Right lobe of liver (tissue), 6 donors: Measurements from ENCODE around the gene DUSP22. TPM values are rescaled to one million over a fixed set of nuclear protein-coding genes. Genes with fewer than 3 reads are reported as not detected.

ENCODE experiments used
- ATAC-seq, 4 donors: fragments of 200-7000 bp; cut with Tn5 transposase; one replicate each; pipeline ENCODE4 v1.9.1; 2020; ENCODE audit warnings: mild to moderate bottlenecking in 4 of 4, moderate library complexity in 4 of 4
- DNase-seq, 3 donors: peaks; one replicate each; pipeline ENCODE4 v3.0.0-alpha.2; 2020
- H3K27ac ChIP-seq, 3 donors: fragments of 200-600 bp; one replicate each; pipeline ENCODE4 v1.8.0; 2022
- H3K27me3 ChIP-seq, 2 donors: fragments of 200-600 bp; one replicate each; pipeline ENCODE4 v1.8.0; 2022
- H3K36me3 ChIP-seq, 4 donors: fragments of 200-600 bp; sonication (generic) in 1 of 4; one replicate each; pipeline versions ENCODE4 v1.5.1 to v1.8.0; 2017 to 2022; ENCODE audit warnings: control low read depth in 1 of 4
- H3K4me1 ChIP-seq, 4 donors: fragments of 200-600 bp; sonication (generic) in 1 of 4; one replicate each; pipeline versions ENCODE4 v1.5.1 to v1.8.0; 2017 to 2022; ENCODE audit warnings: control low read depth in 1 of 4
- H3K4me3 ChIP-seq, 3 donors: fragments of 200-600 bp; one replicate each; pipeline ENCODE4 v1.8.0; 2022
- H3K9me3 ChIP-seq, 4 donors: fragments of 200-600 bp; sonication (generic) in 1 of 4; one replicate each; pipeline versions ENCODE4 v1.5.1 to v1.8.0; 2017 to 2022; ENCODE audit warnings: control low read depth in 1 of 4
- CTCF ChIP-seq, 4 donors: fragments of 200-600 bp in 3 of 4; fragments of 450-650 bp in 1 of 4; IDR thresholded peaks; one replicate each; pipeline versions ENCODE4 v1.5.1 to v1.8.0; 2016 to 2022; ENCODE audit warnings: antibody characterized with exemption in 4 of 4, mild to moderate bottlenecking in 2 of 4
- POLR2A ChIP-seq: fragments of 450-650 bp; IDR thresholded peaks from one replicate; pipeline ENCODE4 v1.6.1; 2017; ENCODE audit warnings: antibody characterized with exemption, mild to moderate bottlenecking
- WGBS: methylation state at CpG from one replicate; pipeline ENCODE4 v1.1.6; 2018; ENCODE audit warnings: low coverage, low lambda C conversion rate; ENCODE audit not compliant: insufficient coverage; ENCODE audit errors: missing lambda C conversion rate; 5-methylcytosine and 5-hydroxymethylcytosine counted together
- intact Hi-C, 2 donors: fragments of 100-400 bp; cut with DNase I; formaldehyde crosslinking; loops; one replicate each; pipeline versions ENCODE4 v1.11.2 to v1.14.1; 2022
- total RNA-seq, 6 experiments: library from RNA; depleted of rRNA in 2 of 6; stranded (reverse); fragments of >200 nt in 2 of 6; fragmentation: NEBNext Ultra II Directional in 3 of 6; extraction: Animal tissue kit (Norgen Biotek cat#: 25700) in 3 of 6; gene quantifications; one replicate each; pipeline versions ENCODE4 v1.1.0 to v1.2.4, GENCODE V29; 2016 to 2023
- donor health status: DM: no; HTN: yes; CAD: no.
- donor health status: DM: no; HTN: no; CAD: no.
- donor health status: DM: no; HTN: no; CAD: no.
- donor health status: DM: no; HTN: yes; CAD: no.
- donor health status: DM: no; HTN: yes; CAD: no.

The DUSP22 gene
- total RNA-seq, 6 experiments from 2014 or later, result 20.6 to 24.8 (median 21.3) TPM

GRCh38 chr6:288866-289265, 3.4 kb upstream of the DUSP22 start:
- WGBS, result 76% methylated on average over 3 of the region's 3 CpGs

GRCh38 chr6:290111-290922, 2.0 kb upstream of the DUSP22 start:
- Histone ChIP-seq H3K36me3 (no peaks in the 10 kb centered on the region), H3K27ac (no peak overlapping the region), H3K4me3 (no peak overlapping the region), H3K4me1 (peaks cover 0 to 18% (median 3%) of the 10 kb centered on the region in 4 donors), H3K27me3 (no peaks in the 10 kb centered on the region), H3K9me3 (no peaks in the 10 kb centered on the region)
- DNase-seq, result no peak
- 66% methylated on average over 9 of the region's 9 CpGs for WGBS
- no peak for ATAC-seq
- intact Hi-C loops, result no loop called here
- TF ChIP-seq CTCF (IDR thresholded peaks at IDR 0.05), result no peak
- no peak for TF ChIP-seq POLR2A

More at GRCh38 chr6:288866-289265, 3.4 kb upstream of the DUSP22 start:
- Histone ChIP-seq H3K27me3 (no peaks in the 10 kb centered on the region), H3K27ac (no peak overlapping the region), H3K4me1 (peaks cover 0 to 9% (median 3%) of the 10 kb centered on the region in 4 donors), H3K36me3 (no peaks in the 10 kb centered on the region), H3K9me3 (no peaks in the 10 kb centered on the region), H3K4me3 (no peak overlapping the region)
- DNase-seq (no peak), ATAC-seq (no peak)
- TF ChIP-seq POLR2A (no peak), CTCF (IDR thresholded peaks at IDR 0.05) (no peak)
- intact Hi-C loops, result no loop called here

GRCh38 chr6:291204-291696, 1.0 kb upstream of the DUSP22 start:
- peak overlapping the region; percentile 95 to 99 (median 96) for H3K27ac ChIP-seq
- no peaks in the 10 kb centered on the region for H3K27me3 ChIP-seq
- peaks cover 0 to 18% (median 3%) of the 10 kb centered on the region in 4 donors for H3K4me1 ChIP-seq
- WGBS, result 28% methylated on average over 8 of the region's 8 CpGs
- DNase-seq, result no peak
- peak overlapping the region; percentile 59 to 78 (median 71) for H3K4me3 ChIP-seq
- H3K36me3 ChIP-seq, result no peaks in the 10 kb centered on the region
- intact Hi-C loops, result no loop called here
- TF ChIP-seq CTCF (IDR thresholded peaks at IDR 0.05) (no peak), POLR2A (no peak)
- ATAC-seq, result peak; percentile 0 to 12 (median 1)
- H3K9me3 ChIP-seq, result no peaks in the 10 kb centered on the region

- Histone ChIP-seq H3K27ac (peak overlapping the region; percentile 95 to 99 (median 96)), H3K4me3 (peak overlapping the region; percentile 57 to 78 (median 71)), H3K36me3 (no peaks in the 10 kb centered on the region), H3K4me1 (peaks cover 0 to 18% (median 3%) of the 10 kb centered on the region in 4 donors), H3K27me3 (no peaks in the 10 kb centered on the region), H3K9me3 (no peaks in the 10 kb centered on the region)
- intact Hi-C loops, result no loop called here
- DNase-seq (peak; percentile 83 to 87 (median 85)), ATAC-seq (peak; percentile 49 to 68 (median 55))
- WGBS, result 23% methylated on average over 9 of the region's 52 CpGs
- no peak for TF ChIP-seq CTCF (IDR thresholded peaks at IDR 0.05)
- no peak for TF ChIP-seq POLR2A
Observed at GRCh38 chr6:292506-293192, 362 bp downstream of the DUSP22 start.
